ENCODE results near the gene EIF4EBP3.

EIF4EBP3 gene

GRCh38 chr5:140557136-140557805 lies 9.8 kb downstream of the EIF4EBP3 start, which contains the start of gene SRA1:
TSS of gene SRA1 (minus strand) at chr5:140557473. CDS start at chr5:140557452, 21 bp downstream.
- DNase-seq = peak; percentile 86

DNA sequence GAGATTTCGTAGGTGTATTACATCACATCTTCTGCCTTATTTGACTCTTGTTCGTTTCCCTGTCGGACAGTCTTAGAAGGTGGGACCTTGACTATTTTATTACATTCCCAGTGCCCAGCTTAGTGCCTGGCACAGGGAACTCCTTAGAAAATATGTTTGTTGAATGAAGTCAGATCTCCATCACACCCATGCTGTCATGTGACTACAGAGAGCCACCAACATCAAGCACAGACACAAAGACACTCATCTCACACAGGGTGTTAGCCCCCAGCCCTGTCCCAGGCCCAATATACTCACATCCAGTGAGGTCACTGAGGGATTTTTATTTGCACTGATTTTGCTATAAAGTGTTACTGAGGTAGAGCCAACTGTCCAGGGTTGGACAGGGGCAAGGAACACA lies 10.5 kb downstream of the EIF4EBP3 start:
- no peak for DNase-seq

DNA sequence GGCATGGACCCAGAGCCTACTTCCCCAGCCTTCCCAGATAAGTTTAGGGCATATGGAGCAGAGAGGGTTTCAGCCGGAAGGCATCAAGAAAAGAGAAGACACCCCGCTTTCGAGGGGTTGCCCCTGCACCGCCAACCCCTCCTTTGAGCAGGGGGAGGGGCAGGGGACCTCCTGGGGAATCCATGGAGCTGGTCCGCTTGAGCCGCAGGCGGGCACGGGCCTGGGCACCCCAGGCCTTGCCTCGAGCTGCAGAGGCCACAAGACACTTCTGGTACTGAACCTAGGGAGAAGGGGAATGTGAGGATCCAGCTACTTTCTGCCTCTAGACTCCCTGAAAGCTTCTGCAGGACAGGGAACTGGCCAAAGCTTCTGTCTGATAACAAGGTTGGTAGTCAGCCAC lies 11.1 kb downstream of the EIF4EBP3 start:
- no peak for DNase-seq

DNA sequence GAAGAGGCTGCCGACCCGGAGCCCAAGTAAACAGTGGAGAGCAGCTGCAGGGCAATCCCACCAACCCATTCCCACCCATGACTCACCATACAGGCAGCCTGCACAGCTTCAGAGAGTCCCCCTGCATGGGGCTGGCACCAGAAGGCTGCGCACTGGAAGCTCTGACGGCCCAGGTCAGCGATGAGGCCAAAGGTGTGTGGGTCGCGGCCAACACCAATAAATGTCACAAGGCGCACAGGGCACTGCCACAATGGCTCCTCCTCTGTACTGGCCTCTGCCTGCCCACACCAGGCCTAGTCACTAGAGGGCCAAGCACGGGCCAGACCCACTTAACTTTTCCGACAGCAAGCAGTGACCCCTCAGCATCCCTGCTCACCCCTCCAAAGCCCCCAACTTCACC lies 12.8 kb downstream of the EIF4EBP3 start:
- DNase-seq = no peak

- no peak for DNase-seq
Measured at GRCh38 chr5:140561753-140562523, 14.5 kb downstream of the EIF4EBP3 start.

- no peak for DNase-seq
Measured at GRCh38 chr5:140563596-140563995, 16.1 kb downstream of the EIF4EBP3 start.

DNA sequence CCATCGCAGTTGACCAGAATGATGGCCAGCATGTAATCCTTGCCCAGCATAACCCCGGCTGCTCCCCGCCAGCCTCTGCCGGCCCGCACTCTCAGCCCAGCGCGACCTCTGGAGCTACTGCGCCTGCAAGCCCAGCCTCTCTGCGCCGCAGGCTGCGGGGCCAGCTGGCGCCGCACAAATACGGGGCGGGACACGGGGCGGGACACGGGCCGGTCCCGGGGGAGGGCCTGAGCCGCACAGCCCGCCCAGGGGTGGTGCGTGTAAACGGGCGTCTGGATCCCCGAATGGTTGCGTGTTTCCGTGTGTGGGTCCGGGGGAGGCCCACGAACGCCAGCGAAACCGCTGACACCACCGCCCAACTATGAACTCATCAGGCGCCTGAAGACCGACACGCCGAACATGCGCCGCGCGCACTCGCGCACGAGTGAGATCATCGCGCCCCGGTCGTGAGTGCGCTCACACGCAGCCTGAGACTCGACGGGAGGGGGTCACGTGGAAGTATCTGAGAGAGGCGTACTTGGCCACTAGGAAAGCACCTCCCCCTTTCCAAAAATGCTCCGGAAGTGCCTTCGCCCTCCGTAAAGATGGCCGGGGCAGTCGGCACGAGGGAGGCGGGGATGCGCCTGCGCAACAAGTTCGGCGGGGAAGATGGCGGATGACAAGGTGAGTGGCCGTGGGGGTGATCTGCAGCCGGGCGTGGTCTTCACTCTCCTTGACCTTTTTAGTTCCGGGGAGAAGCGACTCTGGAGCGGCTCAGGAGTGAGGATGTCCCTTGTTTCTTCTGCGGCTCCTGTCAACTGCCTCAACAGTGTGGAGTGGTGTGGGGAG lies 16.9 kb downstream of the EIF4EBP3 start, which contains the start of the genes APBB3 and SLC35A4:
APBB3 (minus strand) TSS at position 403 of the 828 bp plus-strand sequence; CDS start at position 50, 353 bp downstream.
SLC35A4 (plus strand) TSS at position 633 of the 828 bp plus-strand sequence. CDS start 2,342 bp downstream, outside the sequence.
- peak; percentile 99 for DNase-seq

DNA sequence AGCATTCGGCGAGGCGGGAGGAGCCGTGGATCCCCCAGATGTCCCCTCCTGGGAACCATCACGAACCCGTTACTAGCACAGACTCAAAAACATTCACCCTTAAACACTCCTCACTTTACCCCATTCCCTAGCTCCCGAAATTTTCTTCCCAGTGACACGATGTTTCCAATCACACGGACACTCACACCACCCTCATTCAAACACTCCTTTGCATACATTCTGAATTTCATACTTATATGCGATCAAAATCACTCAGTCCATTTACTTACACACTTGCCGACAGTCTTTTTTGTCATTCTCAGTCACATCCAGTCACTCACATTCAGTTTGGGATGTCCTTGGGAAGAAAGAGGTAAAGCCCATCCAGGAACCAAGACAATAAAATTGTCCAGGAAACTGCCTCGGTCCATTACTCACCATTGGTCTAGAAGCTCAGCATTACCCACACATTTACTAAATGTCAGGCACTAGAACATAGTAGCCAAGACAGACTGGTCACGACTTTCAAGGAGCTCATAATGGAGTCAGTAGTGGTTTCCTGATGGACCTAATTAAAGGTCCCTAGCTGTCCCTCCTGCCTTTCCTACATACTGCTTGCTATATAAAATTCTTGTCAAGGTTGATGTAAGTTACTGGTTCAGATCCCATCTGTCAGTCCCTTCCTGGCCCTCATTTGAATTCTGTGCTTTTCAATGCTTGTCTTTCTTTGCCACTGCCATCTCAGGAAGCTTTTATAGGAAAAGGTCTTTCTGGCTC lies 17.7 kb downstream of the EIF4EBP3 start:
- no peak for DNase-seq

- no peak for DNase-seq
Measured at GRCh38 chr5:140565780-140566095, 18.3 kb downstream of the EIF4EBP3 start.

DNA sequence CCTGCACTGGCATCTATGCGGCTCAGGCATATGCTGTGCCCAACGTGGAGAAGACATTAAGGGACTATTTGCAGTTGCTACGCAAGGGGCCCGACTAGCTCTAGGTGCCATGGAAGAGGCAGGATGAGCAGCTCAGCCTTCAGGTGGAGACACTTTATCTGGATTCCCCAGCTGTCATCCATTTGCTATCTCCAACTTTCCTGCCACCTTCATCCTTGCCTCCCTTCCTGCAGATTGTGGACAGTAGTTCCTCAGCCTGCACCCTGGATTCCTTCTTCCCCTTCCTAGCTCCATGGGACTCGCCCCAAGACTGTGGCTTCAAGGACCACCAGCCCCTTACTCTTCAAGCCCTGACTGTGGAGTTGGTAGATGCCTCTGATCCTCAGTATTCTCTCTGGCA lies 19.2 kb downstream of the EIF4EBP3 start:
- DNase-seq = no peak

DNA sequence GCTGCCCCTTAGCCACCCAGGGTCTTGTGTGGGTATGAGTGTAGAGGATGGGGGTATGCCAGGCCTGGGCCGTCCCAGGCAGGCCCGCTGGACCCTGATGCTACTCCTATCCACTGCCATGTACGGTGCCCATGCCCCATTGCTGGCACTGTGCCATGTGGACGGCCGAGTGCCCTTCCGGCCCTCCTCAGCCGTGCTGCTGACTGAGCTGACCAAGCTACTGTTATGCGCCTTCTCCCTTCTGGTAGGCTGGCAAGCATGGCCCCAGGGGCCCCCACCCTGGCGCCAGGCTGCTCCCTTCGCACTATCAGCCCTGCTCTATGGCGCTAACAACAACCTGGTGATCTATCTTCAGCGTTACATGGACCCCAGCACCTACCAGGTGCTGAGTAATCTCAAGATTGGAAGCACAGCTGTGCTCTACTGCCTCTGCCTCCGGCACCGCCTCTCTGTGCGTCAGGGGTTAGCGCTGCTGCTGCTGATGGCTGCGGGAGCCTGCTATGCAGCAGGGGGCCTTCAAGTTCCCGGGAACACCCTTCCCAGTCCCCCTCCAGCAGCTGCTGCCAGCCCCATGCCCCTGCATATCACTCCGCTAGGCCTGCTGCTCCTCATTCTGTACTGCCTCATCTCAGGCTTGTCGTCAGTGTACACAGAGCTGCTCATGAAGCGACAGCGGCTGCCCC lies 19.8 kb downstream of the EIF4EBP3 start:
- no peak for DNase-seq

DNA sequence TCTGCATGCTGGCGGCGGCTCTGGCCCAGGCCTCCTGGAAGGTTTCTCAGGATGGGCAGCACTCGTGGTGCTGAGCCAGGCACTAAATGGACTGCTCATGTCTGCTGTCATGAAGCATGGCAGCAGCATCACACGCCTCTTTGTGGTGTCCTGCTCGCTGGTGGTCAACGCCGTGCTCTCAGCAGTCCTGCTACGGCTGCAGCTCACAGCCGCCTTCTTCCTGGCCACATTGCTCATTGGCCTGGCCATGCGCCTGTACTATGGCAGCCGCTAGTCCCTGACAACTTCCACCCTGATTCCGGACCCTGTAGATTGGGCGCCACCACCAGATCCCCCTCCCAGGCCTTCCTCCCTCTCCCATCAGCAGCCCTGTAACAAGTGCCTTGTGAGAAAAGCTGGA lies 20.4 kb downstream of the EIF4EBP3 start:
- no peak for DNase-seq

- DNase-seq = no peak
Measured at GRCh38 chr5:140568443-140569063, 21.1 kb downstream of the EIF4EBP3 start.

DNA sequence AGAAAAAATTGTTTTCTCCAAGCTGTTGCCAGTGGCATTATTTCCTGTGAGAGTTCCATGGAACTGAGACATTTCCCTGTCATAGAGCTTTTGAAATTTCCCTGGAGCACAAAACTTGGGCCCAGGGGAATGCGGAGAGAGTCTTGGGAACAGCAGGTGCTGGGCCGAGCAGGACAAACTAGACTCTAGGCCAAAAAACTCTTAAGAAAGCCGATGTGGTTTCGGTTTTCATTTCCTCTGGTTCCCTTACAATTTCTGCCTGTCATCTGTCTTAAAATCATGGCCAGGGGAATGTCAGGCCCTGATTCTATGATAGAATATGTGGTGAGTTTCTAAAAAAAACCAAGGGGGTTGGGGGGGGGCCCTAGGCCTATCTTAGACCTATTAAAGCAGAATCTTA lies 21.7 kb downstream of the EIF4EBP3 start:
- peak; percentile 29 for DNase-seq

- DNase-seq = no peak
Measured at GRCh38 chr5:140570058-140570457, 22.6 kb downstream of the EIF4EBP3 start.

DNA sequence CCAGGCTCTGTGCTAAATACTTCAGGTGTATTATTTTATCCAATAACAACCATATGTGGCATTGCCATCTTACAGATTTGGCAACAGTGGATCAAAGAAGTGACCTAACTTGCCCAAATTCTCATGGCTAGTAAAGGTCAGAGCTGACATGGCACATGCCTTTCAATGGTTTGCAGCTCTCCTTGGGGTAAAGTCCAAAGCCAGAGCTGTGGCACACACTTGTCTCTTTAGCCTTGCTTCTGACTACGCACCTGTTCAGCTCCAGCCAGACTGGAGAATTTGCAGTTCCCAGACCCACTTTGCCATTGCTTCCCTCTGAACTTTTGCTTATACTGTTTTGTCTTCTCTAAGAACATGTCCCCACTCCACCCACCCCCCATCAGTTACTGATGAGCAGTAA lies 23.0 kb downstream of the EIF4EBP3 start:
- no peak for DNase-seq

DNA sequence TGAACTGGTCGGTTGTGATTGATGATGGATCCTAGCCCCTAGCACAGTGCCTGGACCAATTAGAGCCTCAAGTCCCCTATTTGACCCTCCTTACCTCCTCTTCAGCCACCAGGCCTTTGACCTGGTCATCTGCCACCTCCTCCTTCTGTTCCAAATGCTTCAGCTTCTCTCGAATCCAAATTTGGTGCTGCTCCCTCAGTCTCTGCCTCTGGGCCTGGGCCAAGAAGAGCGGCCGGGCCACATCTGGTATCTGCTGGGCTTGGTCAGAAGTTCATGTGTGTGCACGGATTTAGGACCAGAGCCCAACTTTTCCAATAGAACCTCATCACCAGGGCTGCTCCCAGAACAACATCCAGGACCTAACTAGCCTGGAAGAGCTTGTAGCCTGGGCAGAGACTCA lies 23.6 kb downstream of the EIF4EBP3 start:
- no peak for DNase-seq

DNA sequence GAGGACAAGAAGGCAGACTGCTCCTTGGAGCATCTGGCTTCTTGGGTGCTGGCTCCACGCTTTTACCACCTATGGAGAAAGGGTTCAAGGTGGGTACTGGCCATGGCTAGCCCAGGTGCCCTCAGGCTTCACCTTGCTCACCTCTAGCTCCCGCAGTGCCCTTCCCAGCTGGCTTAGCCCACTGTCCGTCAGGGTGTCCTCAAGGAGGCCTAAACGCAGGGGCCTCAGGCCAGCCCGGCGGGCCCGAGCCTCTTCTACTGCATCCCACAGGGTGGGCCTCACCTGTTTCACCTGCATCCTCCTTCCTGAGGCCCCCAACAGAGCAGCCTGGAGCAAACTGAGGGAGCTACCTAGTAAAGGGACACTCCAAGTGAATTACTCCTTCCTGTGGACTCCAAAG lies 26.2 kb downstream of the EIF4EBP3 start:
- DNase-seq = no peak

GRCh38 chr5:140574165-140574564 lies 26.7 kb downstream of the EIF4EBP3 start:
- DNase-seq = no peak

- no peak for DNase-seq
Measured at GRCh38 chr5:140575309-140575708, 27.8 kb downstream of the EIF4EBP3 start.

- no peak for DNase-seq
Measured at GRCh38 chr5:140576776-140577201, 29.3 kb downstream of the EIF4EBP3 start.

Data from CD4-positive, alpha-beta T cell treated with Interleukin-12 subunit alpha and Interleukin-12 subunit beta, for 1 hour (primary cell).